ENCODE measurements around the gene SPOCD1.
A peak's percentile ranks its signal among the peaks of the same experiment; 100 is the strongest.
"Not testable (repeated sequence)": the region's sequence is repeated elsewhere in the genome, so short reads cannot be mapped to it uniquely, and the experiment has no call there.

SPOCD1 gene

DNA sequence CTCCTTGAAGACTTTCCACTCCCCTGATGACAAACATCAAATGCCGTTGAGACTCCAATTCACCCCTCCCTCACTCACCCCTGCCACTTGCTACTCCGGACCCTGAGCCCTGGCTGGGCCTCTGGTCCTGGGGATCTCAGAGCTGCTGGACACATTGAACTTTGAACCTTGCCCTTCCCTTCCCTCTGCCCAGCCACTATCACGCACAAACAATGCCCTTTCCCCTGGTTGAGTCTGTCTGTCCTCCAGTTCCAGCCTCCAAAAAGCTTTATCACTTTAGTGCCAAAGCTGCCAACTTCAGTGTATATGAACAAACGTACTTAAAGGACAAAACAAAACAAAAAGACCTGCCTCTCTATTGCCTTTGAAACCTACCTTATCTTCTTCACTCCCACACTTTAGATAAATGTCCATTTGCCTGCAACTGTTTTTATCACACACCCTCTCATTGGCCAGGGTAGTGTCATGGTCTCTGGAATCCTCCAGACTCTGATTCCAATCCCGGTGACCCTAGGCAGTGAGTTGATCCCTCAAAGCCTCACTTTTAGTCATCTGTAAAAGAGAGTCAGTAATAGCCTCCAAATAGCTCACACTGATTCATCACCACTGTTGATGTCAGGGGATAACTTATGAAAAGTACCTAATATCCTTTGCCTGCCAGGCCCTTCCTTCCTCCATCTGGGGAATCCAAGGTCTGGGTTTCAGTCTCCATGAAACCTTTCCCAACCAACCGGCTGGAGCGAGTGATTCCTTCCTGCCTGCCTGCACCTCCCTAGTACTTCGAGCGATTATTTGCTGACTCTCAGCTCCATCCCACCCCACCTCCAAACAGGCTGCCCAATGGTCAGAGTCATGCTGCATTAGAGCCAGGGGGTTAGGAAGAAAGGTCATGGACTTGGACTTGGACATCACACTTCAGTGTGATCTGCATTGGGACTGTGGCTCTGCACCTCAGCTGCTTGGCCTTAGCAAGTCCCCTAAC lies 15.9 kb upstream of the SPOCD1 start:
- no peak overlapping the region for H3K27ac ChIP-seq
- H3K4me3 ChIP-seq: no peak overlapping the region

DNA sequence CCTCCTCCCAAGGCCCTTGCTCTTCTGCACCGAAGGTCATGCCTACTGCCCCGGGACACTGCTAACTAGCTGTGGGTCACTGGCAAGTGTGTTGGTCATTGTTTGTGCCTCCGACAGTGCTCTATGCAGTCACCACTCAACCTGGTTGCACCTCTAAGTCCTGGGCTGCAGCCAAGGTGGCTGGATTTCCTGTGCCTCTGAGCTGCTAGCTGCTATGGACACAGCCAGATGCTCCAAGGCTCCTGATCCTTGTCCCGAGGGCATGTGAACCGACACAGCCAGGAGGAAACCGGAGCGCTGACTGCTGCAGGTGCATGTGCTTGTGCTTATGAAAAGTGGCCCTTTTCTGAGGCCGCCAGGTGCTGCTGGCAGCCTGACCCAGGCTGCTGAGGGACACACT lies 14.7 kb upstream of the SPOCD1 start:
- H3K27ac ChIP-seq: no peak overlapping the region
- H3K4me3 ChIP-seq: no peak overlapping the region

DNA sequence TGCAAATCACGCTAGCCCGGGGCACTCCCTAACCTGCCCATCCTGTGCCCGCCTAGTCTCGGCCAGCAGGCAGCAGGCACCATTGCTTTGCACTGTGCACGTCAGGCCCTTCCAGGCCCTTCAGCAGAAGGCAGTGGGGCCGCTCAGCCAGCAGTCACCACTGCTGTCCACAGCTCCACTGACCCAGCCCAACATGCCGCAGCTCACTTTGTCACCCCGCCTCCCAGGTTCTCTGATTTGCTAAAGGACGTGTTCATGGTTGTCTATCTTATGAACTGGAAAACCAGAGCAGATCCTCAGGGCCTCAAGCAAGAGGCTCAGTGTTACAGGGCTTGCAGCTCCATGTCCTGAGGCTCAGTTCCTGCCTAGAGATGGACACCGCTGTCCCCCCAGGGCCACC lies 14.2 kb upstream of the SPOCD1 start:
- no peak overlapping the region for H3K4me3 ChIP-seq
- H3K27ac ChIP-seq: no peak overlapping the region

DNA sequence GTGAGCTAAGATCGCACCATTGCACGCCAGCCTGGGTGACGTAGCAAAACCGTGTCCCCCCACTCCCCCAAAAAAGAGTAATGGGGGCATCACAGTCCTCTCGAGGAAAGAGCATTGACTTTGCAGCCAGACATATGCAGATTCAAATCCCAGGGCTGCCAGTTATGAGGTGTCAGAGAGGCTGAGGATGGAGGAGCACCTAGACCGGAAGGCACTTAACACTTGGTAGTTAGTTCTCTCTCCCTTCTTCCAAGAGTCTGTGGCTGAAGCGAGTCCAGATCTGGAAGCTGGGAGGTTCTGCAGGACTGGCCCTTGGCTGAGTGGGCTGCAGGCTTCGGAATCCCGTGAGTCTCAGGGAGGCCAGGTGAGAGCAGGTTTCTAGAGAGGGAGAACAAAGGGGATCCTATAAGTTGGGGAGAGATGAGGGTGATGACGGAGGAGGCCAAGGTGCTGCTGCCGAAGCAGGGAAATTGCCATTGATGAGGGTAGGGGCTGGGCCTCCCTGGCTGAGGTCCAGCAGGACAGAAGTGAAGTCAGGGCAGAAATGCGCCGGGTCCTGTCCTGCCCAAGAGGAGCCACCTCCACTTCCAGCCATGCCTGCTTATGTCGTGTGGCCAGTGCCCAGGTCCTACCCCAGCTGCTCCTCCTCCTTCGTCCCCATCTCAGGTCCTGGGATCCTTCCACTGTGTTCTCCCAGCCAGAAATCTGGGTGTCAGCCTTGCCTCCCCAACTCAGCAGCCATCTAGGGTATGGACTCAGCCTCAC lies 13.3 kb upstream of the SPOCD1 start:
- H3K27ac ChIP-seq: no peak overlapping the region
- H3K4me3 ChIP-seq: no peak overlapping the region

DNA sequence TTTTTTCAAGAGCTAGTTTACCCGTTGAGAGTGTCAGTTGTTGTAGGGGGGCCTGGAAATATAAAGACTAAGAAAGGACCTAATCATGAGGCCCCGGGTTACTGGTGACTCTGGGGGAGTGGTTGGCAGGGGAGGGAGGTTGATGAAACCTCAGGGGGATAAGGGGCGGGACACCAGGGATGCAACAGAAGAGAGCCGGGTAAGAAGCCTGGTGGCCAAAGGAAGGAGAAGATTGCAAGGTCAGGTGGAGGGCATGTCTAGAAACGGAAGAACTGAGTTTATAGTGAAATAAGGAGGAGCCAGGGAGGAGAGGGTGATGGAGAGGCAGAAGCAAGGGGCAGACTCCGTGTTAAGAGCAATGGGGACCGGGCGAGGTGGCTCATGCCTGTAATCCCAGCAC lies 12.5 kb upstream of the SPOCD1 start:
- Histone ChIP-seq H3K27ac (peak overlapping the region in 2 of 21 experiments; percentile 35 to 82), H3K4me3 (no peak overlapping the region)

DNA sequence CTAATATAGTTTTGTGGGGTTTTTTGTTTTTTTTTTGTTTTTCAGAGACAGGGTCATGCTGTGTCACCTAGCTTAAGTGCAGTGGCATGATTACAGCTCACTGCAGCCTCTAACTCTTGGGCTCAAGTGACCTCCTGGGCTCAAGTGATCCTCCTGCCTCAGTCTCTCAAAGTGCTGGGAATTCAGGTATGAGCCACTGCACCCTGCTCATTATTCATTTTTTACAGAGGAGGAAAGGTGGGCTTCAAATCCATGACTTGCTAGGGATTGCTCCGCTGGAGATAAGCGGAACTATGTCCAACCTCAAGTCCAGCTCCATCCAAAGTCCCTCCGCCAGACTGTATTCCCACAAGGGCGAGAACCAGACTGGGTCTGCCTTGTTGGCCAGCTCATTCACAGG lies 8.0 kb upstream of the SPOCD1 start:
- Histone ChIP-seq H3K27ac (no peak overlapping the region), H3K4me3 (no peak overlapping the region)

DNA sequence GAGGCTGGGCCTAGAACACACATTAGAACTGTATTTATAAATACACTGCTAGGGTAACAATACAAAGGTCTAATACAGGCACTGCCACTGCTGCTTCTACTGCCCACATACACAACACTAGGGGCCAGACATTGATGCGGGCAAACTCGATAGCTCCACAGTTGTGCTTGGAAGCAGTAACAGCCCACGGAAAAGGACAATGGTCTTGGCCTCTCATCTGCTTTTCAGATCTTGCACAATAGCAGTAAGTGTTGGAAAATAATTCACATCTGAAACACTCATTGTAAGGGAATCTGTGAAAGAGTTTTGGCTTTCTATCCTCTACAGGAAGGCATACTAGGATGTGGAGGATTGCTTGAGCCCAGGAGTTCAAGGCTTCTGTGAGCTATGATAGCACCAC lies 6.9 kb upstream of the SPOCD1 start:
- no peak overlapping the region for H3K27ac ChIP-seq

DNA sequence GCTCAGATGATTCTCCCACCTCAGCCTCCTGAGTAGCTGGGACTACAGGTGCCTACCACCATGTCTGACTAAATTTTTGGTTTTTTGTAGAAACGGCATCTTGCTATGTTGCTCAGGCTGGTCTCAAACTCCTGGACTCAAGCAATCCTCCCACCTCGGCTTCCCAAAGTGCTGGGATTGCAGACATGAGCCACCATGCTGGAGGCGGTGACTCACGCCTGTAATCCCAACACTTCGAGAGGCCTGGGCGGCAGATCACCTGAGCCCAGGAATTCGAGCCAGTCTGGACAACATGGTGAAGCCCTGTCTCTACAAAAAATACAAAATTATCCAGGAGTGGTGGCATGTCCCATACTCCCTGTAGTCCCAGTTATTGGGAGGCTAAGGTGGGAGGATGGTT lies 4.4 kb upstream of the SPOCD1 start:
- H3K27ac ChIP-seq: not testable (repeated sequence)

More for the DNA sequence above, 6.9 kb upstream of the SPOCD1 start:
- H3K4me3 ChIP-seq: no peak overlapping the region

DNA sequence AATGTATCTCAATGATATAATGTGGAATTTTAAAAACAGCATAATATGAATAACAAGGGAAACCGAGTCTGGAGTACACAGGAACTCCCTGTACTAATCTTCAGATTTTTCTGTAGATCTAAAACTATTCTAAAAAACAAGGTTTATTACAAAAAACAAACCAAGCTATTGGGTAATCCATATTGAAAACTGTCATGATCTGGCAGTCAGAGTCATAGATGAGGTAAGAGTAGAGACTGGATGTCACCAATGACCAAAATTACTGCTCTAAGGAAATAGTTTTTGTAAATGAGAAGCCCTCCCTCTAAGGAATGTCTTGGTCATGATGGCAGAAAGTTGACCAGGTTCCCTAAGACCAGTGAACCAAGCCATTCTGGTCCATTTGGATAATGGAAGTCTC lies 2.4 kb upstream of the SPOCD1 start:
- no peak overlapping the region for H3K27ac ChIP-seq
- no peak overlapping the region for H3K4me3 ChIP-seq

More for the DNA sequence above, 4.4 kb upstream of the SPOCD1 start:
- not testable (repeated sequence) for H3K4me3 ChIP-seq

DNA sequence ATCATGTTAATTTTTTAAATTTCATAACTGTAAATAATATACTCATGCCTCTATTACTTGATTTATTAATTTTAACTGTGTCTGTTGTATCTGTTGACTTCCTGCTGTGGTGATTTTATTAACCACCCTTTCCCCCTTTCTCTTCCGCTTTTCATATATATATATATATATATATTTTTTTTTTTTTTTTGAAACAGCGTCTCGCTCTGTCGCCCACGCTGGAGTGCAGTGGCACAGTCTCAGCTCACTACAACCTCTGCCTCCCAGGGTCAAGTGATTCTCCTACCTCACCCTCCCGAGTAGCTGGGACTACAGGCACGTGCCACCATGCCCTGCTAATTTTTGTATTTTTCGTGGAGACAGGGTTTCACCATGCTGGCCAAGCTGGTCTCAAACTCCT lies 1.1 kb upstream of the SPOCD1 start:
- H3K4me3 ChIP-seq: not testable (repeated sequence)

DNA sequence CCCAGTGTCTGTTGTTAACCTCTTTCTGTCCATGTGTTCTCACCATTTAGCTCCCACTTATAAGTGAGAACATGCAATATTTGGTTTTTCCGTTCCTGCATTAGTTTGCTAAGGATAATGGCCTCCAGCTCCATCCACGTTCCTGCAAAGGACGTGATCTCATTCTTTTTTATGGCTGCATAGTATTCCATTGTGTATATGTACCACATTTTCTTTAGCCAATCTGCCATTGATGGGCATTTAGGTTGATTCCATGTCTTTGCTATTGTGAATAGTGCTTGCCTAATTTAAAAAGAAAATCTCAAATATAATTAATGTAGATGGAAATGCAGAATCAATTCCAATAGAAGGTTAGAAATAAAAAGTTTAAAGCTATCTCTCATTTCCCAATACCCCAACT lies 679 bp upstream of the SPOCD1 start:
- H3K27ac ChIP-seq, H3K4me3 ChIP-seq: not testable (repeated sequence)

More for the DNA sequence above, 1.1 kb upstream of the SPOCD1 start:
- H3K27ac ChIP-seq: not testable (repeated sequence)

DNA sequence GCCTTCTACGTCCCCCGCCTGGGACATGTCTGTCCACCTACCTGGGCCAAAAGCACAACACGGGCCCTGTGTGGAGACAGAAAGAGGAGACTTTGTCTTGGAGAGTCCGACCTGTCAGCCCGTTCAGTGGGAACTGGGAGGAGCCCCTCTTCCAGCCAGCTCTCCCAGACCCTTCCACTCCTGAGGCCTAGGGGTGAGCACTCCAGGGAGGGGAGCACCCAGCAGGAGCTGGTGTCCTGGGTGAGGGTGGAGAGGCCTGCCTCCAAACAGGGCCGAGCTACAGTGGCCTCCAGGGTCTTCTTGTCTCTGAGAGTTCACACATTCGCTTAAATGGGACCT lies 546 bp downstream of the SPOCD1 start:
- Histone ChIP-seq H3K27ac (no peak overlapping the region), H3K4me3 (no peak overlapping the region)

DNA sequence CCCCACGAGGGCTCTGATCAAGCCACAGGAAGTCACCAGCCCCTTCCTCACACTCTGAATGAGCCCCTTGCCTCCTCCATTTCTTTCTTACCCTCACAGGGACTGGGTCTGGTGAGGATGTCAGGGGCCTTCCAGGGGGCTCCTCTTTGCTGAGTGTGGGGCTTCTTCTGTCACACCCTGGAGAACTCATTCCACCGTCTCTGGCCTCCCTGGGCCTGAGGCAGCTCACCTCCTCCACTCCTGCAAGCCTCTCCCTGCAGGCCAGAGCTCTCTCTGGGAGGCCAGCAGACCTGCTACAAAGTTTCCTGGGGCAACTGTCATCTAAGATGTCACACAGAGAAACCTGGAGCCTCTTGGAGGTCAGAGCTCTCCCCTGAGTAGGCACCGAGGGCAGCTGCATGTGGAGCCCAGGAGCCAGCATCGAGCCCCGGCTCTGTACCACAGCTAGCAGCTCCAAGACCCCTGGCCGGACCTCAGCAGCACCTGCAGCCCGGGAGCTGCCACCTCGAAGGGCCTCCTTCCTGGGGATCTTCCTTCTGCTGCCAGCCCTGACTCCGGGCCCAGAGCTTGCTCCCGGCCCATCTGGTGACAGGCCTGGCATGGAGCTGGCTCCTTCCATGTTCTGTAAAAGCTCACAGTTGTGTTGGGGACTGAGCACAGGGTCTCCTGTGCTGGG lies 1.1 kb downstream of the SPOCD1 start:
- H3K4me3 ChIP-seq: no peak overlapping the region
- H3K27ac ChIP-seq: no peak overlapping the region

DNA sequence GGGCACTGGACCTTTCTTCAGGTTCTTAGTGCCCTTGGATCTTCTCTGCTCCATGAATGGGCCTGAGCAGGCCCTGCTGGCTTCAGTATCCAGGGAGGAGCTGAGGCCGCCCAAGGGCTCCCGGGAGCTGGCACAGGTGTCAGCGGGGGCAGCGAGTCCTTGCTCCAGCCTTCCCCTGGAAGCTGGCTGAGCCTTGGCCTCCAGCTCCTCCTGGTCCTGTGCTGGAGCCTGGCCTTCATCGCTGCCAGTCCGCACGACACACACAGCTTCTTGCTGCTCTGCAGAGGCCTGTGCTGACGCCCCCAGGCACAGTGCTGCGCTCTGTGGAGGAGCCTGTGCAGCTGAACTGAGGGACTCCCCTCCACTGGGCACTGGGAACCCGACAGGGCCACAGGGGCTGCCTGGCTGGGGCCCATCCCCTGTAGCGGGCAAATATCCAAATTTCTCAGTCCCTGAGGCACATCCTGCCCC lies 1.7 kb downstream of the SPOCD1 start:
- peak overlapping the region in 1 of 21 experiments; percentile 16 for H3K27ac ChIP-seq

DNA sequence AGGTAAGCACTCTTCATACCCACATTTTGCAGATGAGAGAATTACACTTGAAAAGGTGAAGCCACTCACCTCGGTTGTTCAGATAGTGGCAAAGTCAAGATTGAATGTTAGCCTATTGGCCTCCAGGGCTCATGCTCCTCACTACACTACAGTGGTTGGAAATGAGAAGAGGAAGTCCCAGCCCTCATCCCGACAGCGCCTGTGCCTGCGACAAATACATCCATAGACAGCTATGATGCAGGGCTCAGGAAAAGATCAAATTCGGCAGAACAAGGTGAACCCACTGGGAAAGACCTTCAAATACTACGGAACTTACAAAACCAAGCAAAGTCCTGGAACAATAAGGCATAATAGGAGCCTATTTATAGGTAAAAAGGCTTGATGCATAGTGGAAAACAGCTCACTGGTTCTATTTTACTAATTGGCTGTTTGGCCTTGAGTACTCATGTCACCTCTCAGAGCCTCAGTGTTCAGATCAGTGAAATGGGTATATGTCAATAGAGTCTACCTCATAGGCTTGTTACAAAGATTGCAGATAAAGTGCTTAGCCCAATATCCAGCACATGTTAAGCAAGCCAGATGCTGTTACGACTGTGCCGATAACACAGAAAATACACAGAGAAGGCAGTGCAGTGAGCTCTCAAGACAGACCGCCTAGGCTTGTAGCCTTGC lies 3.5 kb downstream of the SPOCD1 start:
- Histone ChIP-seq H3K27ac (no peak overlapping the region), H3K4me3 (no peak overlapping the region)

More for the DNA sequence above, 1.7 kb downstream of the SPOCD1 start:
- no peak overlapping the region for H3K4me3 ChIP-seq

DNA sequence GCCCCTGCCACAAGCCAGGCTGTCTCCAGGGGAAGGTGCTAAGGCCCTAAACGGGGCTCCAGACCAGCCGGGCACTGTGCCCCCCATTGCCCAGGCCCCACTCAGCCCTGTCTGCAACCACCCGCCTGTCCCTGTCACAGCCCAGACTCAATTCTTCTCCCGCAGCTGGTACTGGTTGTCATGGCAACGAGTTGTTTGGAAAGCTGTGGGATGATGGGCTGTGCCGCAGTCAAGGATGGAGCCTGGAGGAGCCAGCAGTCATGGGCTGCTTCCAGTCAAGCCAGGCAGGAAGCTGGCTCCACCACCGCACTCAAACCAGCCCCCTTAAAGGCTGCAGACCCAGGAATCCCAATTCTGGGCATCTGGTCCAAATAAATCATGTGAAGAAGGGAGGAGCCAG lies 4.2 kb downstream of the SPOCD1 start:
- H3K4me3 ChIP-seq: no peak overlapping the region
- no peak overlapping the region for H3K27ac ChIP-seq

DNA sequence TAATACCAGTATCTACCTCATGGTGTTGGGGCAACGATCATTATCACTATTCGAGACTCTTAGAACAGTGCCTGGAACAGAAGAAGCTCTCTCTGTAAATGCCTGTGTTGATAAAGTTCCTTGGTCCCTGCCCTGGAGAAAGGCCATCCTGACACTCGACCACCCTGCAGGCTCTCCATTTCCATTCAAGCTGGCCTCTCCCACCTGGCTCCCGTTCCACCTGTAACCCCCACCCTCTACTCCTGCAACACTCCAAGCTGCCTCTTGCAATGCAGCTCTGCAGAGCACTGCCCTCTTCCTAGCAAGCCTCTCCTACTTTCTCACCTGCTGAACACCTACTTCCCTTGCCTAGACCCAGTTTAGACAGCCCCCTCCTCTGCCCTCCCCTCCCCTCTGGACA lies 6.1 kb downstream of the SPOCD1 start:
- H3K27ac ChIP-seq: no peak overlapping the region
- no peak overlapping the region for H3K4me3 ChIP-seq

DNA sequence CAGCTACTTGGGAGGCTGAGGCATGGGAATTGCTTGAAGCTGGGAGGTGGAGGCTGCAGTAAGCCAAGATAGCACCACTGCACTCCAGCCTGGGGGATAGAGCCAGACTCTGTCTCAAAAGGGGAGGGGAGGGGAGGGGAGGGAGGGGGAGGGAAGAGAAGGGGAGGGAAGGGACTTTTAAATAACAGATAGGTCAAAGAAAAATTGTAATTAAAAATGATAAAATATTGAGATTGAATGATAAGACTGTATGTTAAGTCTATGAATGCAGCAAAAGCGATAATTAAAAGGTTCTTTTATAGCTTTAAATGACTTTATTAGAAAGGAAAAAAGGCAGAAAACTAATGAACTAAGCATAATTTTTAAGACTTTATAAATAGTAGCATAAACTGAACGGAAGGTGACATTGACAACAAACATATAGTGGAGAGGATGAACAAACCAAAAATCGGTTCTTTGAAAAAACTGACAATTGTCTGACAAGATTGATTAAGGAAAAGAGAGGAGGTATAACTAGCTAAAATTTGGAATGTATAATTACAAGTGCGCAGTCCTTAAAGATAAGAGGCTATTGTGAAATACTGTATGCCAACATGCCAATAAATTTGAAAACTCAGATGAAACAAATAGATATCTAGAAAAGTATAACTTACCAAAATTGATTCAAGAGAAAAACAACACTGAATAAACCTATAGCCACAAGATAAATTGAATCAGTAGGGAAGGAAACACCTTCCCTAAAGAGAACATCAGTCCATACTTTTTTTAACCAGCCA lies 8.4 kb downstream of the SPOCD1 start:
- H3K4me3 ChIP-seq: no peak overlapping the region
- no peak overlapping the region for H3K27ac ChIP-seq

DNA sequence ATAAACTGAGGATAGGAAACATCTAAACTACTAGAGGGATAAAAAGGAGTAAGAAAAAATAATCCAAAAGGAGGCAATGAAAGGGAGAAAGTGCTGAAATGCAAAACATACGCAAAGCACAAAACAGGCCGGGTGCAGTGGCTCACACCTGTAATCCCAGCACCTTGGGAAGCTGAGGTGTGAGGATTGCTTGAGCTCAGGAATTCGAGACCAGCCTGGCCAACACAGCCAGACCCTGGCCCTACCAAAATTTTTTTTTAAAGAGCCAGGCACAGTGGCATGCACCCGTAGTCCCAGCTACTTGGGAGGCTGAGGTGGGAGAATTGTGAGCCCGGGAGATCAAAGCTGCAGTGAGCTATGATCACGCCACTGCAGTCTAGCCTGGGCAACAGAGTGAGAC lies 10.5 kb downstream of the SPOCD1 start:
- H3K4me3 ChIP-seq: no peak overlapping the region
- H3K27ac ChIP-seq: no peak overlapping the region

All from skin epidermis (tissue), 12 donors.